Stimulated activated naive CD4-positive, alpha-beta T cell (primary cell): ENCODE data around the gene KCND3.

Source experiments
- DNase-seq, 6 experiments: peaks; one replicate each; lab custom pipeline; 2025; lab: John Stamatoyannopoulos, UW

The KCND3 gene

DNA sequence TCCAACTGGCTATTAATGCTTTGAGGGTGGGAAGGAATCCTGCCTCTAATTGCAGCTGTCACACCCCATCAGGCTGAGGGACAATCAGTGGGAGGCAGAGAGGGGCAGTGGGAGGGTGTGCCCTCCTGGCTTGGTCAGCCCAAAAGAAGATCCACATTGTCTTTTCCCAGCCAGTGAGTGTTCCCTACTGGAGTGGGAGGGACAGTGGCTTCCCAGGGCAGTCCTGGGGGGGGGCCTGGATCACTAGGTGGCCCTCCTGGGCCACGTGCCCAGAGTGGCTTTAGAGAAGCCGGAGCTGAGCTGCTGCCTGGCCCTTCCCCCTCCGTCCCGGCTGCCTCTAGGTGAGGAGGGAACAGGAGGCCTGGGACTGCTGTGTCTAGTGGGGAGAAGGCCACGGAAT is 264.3 kb downstream of the KCND3 start:
- no peak for DNase-seq

DNA sequence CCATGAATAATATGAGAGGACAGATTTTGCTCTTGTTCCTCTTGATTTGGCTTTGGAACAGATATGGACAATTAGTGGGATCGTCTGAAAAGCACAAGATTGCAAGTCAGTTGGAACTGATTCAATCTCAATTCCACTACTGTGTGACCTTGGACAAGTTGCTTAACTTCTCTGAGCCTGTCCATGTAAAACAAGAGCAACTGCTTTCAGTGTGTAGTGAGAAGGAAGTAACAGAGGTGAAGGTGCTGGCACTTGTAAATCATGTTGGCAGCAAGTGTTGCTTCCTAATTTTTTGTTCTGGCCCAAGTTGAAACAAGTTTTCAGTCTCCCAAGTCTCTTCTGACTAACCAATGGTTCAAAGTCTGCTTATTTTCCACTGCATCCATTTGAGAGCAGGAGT is 265.6 kb downstream of the KCND3 start:
- no peak for DNase-seq

DNA sequence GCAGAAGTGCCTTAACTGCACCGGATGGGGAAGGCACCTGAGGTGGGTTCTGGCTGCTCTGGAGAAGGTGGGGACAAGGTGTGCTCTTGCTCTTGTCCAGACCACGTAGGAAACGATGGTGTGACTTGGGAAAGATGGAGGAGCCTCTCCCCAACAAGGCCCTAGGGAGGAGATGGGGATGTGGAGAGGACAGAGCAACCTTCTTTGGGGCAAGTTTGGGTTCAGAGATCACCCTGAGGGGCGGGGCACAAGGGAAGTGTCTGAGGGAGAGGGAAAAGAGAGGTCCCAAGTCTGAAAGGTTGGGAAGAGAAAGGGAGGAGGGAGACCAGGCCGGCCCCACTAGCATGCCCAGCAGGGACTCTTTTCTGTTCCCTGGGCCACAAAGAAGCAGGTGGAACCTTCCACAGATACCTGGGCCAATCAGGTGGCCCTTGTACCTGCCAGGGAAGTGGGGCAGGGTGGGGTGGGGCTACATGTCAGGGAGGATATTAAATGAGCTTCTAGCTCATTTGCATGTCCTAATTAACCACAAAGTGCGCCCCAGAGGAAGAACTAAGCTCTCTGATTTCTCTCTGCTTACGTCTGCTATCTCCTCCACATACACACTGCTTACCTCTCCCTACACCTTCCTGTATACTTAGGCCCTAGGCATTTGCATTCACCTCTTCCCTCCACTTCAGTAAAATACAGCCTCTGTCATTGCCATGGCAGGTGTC is 266.2 kb downstream of the KCND3 start:
- peak in 3 of 6 experiments; percentile 27 to 37 (median 33) for DNase-seq

DNA sequence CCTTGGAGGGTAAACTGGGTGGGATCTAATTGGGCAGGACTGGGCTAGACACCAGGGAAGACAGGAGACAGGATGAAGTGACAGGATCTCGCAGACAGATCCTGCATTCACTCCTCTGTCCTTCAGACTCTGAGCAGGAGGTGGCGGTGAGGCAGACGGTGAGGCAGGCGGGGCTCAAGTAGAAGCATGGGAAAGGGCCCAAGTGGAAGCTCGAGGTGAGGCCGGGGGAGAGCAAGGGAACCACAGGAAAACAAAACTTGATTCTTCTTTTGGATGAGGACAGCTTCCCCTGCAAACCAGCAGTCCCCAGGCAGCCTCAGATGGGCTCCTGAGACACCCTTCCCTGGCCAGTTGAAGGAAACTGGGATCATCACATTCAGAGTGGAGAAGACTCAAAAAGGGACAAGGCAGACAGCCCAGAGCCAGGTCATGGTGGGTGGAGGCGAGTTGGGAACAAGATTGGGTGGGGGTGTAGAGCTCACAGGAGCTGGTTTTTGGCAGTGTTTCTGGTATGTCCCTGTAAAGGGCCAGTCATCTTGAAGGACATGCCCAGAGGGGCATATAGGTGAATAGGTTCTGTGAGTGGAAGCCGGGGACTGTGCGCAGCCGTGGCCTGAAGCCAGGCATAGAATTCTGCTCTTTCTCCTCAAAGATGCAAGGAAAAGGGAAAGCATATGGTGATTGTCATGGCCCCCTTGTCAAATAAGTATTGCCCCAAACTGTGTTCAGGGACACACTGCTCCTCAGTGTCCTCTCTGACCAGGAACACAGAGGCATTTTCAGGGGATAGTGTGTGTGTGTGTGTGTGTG is 268.3 kb downstream of the KCND3 start:
- DNase-seq, result no peak
